ENCODE measurements around the gene TTI1. TPM values are rescaled to one million over a fixed set of nuclear protein-coding genes. Genes with fewer than 3 reads are reported as not detected.
"Not testable (repeated sequence)": the region's sequence is repeated elsewhere in the genome, so short reads cannot be mapped to it uniquely, and the experiment has no call there.

Gene TTI1
- polyA plus RNA-seq, 4 donors = 20.9 to 32.6 (median 28.7) TPM

GRCh38 chr20:38017959-38018358 is 15.3 kb downstream of the TTI1 start:
- DNase-seq (ENCODE audit: low read depth in 4 of 4, low spot score in 2 of 4) = no peak

- DNase-seq (ENCODE audit: low read depth in 4 of 4, low spot score in 2 of 4) = no peak
Observed at GRCh38 chr20:38013887-38014286, 19.4 kb downstream of the TTI1 start.

- DNase-seq (ENCODE audit: low read depth in 4 of 4, low spot score in 2 of 4) = no peak
Observed at GRCh38 chr20:38012332-38012731, 20.9 kb downstream of the TTI1 start.

GRCh38 chr20:38011696-38012095 is 21.6 kb downstream of the TTI1 start:
- no peak for DNase-seq (ENCODE audit: low read depth in 4 of 4, low spot score in 2 of 4)

- not testable (repeated sequence) for DNase-seq (ENCODE audit: low read depth in 4 of 4, low spot score in 2 of 4)
Observed at GRCh38 chr20:38009416-38009815, 23.8 kb downstream of the TTI1 start.

GRCh38 chr20:38008233-38008944 is 24.9 kb downstream of the TTI1 start:
- DNase-seq (ENCODE audit: low read depth in 4 of 4, low spot score in 2 of 4) = no peak

- no peak for DNase-seq (ENCODE audit: low read depth in 4 of 4, low spot score in 2 of 4)
Observed at GRCh38 chr20:38007526-38007925, 25.7 kb downstream of the TTI1 start.

GRCh38 chr20:38005903-38006302 is 27.4 kb downstream of the TTI1 start:
- DNase-seq (ENCODE audit: low read depth in 4 of 4, low spot score in 2 of 4) = no peak

- no peak for DNase-seq (ENCODE audit: low read depth in 4 of 4, low spot score in 2 of 4)
Observed at GRCh38 chr20:38004416-38004815, 28.8 kb downstream of the TTI1 start.

- DNase-seq (ENCODE audit: low read depth in 4 of 4, low spot score in 2 of 4) = no peak
Observed at GRCh38 chr20:38002422-38002821, 30.8 kb downstream of the TTI1 start.

GRCh38 chr20:38001981-38002380 is 31.3 kb downstream of the TTI1 start:
- no peak for DNase-seq (ENCODE audit: low read depth in 4 of 4, low spot score in 2 of 4)

GRCh38 chr20:38001173-38001875 is 31.9 kb downstream of the TTI1 start:
- DNase-seq (ENCODE audit: low read depth in 4 of 4, low spot score in 2 of 4) = no peak

- no peak for DNase-seq (ENCODE audit: low read depth in 4 of 4, low spot score in 2 of 4)
Observed at GRCh38 chr20:38000293-38000692, 33.0 kb downstream of the TTI1 start.

- no peak for DNase-seq (ENCODE audit: low read depth in 4 of 4, low spot score in 2 of 4)
Observed at GRCh38 chr20:37999526-38000263, 33.6 kb downstream of the TTI1 start.

GRCh38 chr20:37997516-37997915 is 35.7 kb downstream of the TTI1 start:
- DNase-seq (ENCODE audit: low read depth in 4 of 4, low spot score in 2 of 4) = no peak

- DNase-seq (ENCODE audit: low read depth in 4 of 4, low spot score in 2 of 4) = no peak
Observed at GRCh38 chr20:37995856-37996605, 37.2 kb downstream of the TTI1 start.

GRCh38 chr20:37994512-37994911 is 38.7 kb downstream of the TTI1 start:
- no peak for DNase-seq (ENCODE audit: low read depth in 4 of 4, low spot score in 2 of 4)

GRCh38 chr20:37992802-37993409 is 40.4 kb downstream of the TTI1 start:
- no peak for DNase-seq (ENCODE audit: low read depth in 4 of 4, low spot score in 2 of 4)

- no peak for DNase-seq (ENCODE audit: low read depth in 4 of 4, low spot score in 2 of 4)
Observed at GRCh38 chr20:37991908-37992307, 41.3 kb downstream of the TTI1 start.

- DNase-seq (ENCODE audit: low read depth in 4 of 4, low spot score in 2 of 4) = no peak
Observed at GRCh38 chr20:37991157-37991866, 41.9 kb downstream of the TTI1 start.
